A549 treated with AZD2906 at 1 μM for 4 hours (cell line): Measurements from ENCODE around the gene WWOX. TPM values are rescaled to one million over a fixed set of nuclear protein-coding genes. Genes with fewer than 3 reads are reported as not detected.

ENCODE experiments used
- total RNA-seq: library from RNA; stranded (reverse); fragments of 200-300 nt; extraction: Qiagen RNA extraction; gene quantifications from 5 replicates; pipeline ENCODE4 v1.2.3, GENCODE V29; 2022

WWOX gene
- total RNA-seq = 11.1 to 18.0 TPM (median 13.6 TPM) in 5 replicates

GRCh38 chr16:78099271-78100111 lies at the start of gene WWOX:
Gene WWOX, plus strand, starts transcription at chr16:78099654.

Other genes with a start within 250 kb of the WWOX start
- gene CLEC3A, start 77.1 kb upstream of the WWOX start, total RNA-seq = not detected in 5 replicates